Lower leg skin (tissue), 4 donors: ENCODE data around the gene WDR27. TPM values are rescaled to one million over a fixed set of nuclear protein-coding genes. Genes with fewer than 3 reads are reported as not detected.

Experiments
- DNase-seq, 2 donors: peaks; one replicate each; pipeline ENCODE4 v3.0.0-alpha.2; 2019; ENCODE audit warnings: low spot score in 2 of 2
- H3K4me3 ChIP-seq: fragments of 200-600 bp; sonication (generic); 2 replicates; pipeline ENCODE4 v1.5.1; 2017; ENCODE audit warnings: mild to moderate bottlenecking, low read depth; ENCODE audit not compliant: poor library complexity, severe bottlenecking
- POLR2A ChIP-seq, 2 donors: fragments of 450-650 bp; IDR thresholded peaks; one replicate each; pipeline ENCODE4 v1.6.1; 2016 to 2017; ENCODE audit warnings: antibody characterized with exemption in 2 of 2, mild to moderate bottlenecking in 1 of 2, moderate library complexity in 1 of 2
- WGBS, 2 donors: methylation state at CpG; one replicate each; pipeline ENCODE4 v1.1.5; 2018; 5-methylcytosine and 5-hydroxymethylcytosine counted together
- intact Hi-C: fragments of 100-400 bp; cut with DNase I; formaldehyde crosslinking; loops from one replicate; pipeline ENCODE4 v1.15.0; 2023; ENCODE audit warnings: low total_unique reads
- total RNA-seq, 4 donors: library from RNA; depleted of rRNA; stranded (reverse); fragments of >200 nt; gene quantifications; one replicate each; pipeline ENCODE4 v1.1.0, GENCODE V29; 2016
- TF ChIP-seq, protein P1 (sequence below), 3 donors: fragments of 450-650 bp; IDR thresholded peaks; one replicate each; pipeline ENCODE4 v1.5.1; 2016; ENCODE audit warnings: antibody characterized with exemption in 3 of 3, mild to moderate bottlenecking in 3 of 3, moderate library complexity in 2 of 3

WDR27 gene
- total RNA-seq, 4 donors from 2014 or later: 15.7 to 40.0 (median 19.5) TPM

- no peak overlapping the region for H3K4me3 ChIP-seq
- intact Hi-C loops: loop anchor here (10.0 kb wide), 1 partner anchor 585 kb away; no protein-coding TSS in a partner anchor
- WGBS, 2 donors: 92 to 98% methylated on average over 21 to 27 of the region's 34 CpGs
- no peak for DNase-seq
- TF ChIP-seq, protein P1, sequence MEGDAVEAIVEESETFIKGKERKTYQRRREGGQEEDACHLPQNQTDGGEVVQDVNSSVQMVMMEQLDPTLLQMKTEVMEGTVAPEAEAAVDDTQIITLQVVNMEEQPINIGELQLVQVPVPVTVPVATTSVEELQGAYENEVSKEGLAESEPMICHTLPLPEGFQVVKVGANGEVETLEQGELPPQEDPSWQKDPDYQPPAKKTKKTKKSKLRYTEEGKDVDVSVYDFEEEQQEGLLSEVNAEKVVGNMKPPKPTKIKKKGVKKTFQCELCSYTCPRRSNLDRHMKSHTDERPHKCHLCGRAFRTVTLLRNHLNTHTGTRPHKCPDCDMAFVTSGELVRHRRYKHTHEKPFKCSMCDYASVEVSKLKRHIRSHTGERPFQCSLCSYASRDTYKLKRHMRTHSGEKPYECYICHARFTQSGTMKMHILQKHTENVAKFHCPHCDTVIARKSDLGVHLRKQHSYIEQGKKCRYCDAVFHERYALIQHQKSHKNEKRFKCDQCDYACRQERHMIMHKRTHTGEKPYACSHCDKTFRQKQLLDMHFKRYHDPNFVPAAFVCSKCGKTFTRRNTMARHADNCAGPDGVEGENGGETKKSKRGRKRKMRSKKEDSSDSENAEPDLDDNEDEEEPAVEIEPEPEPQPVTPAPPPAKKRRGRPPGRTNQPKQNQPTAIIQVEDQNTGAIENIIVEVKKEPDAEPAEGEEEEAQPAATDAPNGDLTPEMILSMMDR (IDR thresholded peaks at IDR 0.05): no peak
- TF ChIP-seq POLR2A (IDR thresholded peaks at IDR 0.05): no peak
Observed at GRCh38 chr6:169479783-169480495, 221.9 kb downstream of the WDR27 start.

DNA sequence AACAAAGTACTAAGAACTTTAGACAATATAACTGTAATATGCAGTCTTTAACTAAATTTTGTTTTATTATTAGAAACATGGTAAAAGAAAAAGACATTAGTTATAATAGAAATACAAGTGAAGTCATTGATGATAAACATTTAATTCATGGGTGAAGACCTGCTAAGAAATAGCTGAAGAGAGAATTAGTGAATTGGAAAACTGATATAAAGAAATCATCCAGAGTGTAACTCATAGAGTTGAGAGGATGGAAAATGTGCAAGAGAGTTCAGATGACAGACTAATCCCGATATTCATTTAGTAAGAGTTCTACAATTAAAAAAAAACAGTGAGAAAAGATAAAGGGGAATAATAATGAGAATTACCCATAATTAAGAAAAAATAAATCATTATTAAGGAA lies 227.5 kb downstream of the WDR27 start:
- 95 to 100% methylated on average over 1 of the region's 1 CpG for WGBS, 2 donors
- TF ChIP-seq, protein P1 (IDR thresholded peaks at IDR 0.05): no peak
- TF ChIP-seq POLR2A (IDR thresholded peaks at IDR 0.05): no peak

DNA sequence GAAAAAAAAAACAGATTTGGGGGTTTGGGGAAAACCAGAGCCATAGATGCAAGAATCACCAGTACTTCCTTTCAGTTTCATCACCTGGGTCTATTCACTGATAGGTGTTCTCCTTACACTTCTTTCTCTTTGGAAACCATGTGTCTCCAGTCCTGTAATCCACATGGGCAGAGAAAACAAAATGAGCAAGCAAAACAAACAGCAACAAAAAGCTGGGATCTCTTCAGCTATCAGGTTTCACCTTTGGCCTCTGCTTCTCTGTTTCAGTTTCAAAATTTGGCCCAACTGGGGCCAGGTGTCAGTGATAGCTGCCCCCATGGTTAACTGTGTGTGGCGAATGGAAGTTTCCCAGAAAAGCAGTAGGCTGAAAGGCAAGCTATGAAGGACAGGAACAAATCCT lies 228.2 kb downstream of the WDR27 start:
- TF ChIP-seq POLR2A (IDR thresholded peaks at IDR 0.05): no peak
- TF ChIP-seq, protein P1 (IDR thresholded peaks at IDR 0.05): no peak
- intact Hi-C loops: loop anchor here (10.0 kb wide), 1 partner anchor 579 kb away; no protein-coding TSS in a partner anchor
- 100% methylated on average over 1 of the region's 1 CpG for WGBS, 2 donors

More for the DNA sequence above, 227.5 kb downstream of the WDR27 start:
- H3K4me3 ChIP-seq: no peak overlapping the region
- DNase-seq: no peak
- intact Hi-C loops: loop anchor here (10.0 kb wide), 1 partner anchor 580 kb away; no protein-coding TSS in a partner anchor

DNA sequence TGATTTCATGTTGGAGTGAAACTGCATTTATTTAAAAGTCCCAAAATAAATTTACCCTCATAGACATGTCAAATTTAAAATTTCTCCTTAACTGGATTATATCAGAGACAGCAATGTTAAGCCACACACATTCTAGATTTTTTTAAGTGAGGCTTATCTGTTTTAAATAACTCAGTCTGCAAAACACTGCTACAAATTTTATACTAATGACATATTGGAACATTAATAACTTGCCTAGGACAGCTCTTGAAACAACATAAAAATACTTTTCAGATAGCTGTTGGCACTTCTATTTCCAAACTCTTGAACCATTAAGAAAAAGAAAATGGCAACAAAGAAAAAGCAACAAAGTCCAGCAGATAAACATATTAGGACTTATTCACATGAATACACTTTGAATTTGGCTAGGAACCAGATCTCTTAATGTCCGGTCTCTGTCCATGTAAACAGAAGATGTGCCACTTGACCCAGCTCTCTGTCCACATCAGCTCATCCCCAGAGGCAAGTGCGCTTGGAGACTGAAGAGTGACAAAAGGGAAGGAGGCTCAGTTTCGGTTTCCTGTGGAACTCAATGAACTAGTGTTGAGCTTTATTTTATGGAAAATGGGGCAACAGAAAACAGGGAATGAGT lies 228.9 kb downstream of the WDR27 start:
- no peak for DNase-seq
- H3K4me3 ChIP-seq: no peak overlapping the region
- intact Hi-C loops: loop anchor here (10.0 kb wide), 1 partner anchor 578 kb away; no protein-coding TSS in a partner anchor
- WGBS, 2 donors: 69 to 81% methylated on average over 3 of the region's 3 CpGs
- no peak for TF ChIP-seq POLR2A (IDR thresholded peaks at IDR 0.05)
- TF ChIP-seq, protein P1 (IDR thresholded peaks at IDR 0.05): no peak

More for the DNA sequence above, 228.2 kb downstream of the WDR27 start:
- no peak for DNase-seq
- no peak overlapping the region for H3K4me3 ChIP-seq

GRCh38 chr6:169470790-169471189 lies 231.0 kb downstream of the WDR27 start:
- H3K4me3 ChIP-seq: no peak overlapping the region
- TF ChIP-seq, protein P1 (IDR thresholded peaks at IDR 0.05): no peak
- TF ChIP-seq POLR2A (IDR thresholded peaks at IDR 0.05): no peak
- 97 to 100% methylated on average over 2 of the region's 2 CpGs for WGBS, 2 donors
- intact Hi-C loops: loop anchor here (10.0 kb wide), 1 partner anchor 576 kb away; no protein-coding TSS in a partner anchor
- DNase-seq: no peak
